Pancreas (tissue), 10 donors: Measurements from ENCODE around the gene GEMIN8. TPM values are rescaled to one million over a fixed set of nuclear protein-coding genes. Genes with fewer than 3 reads are reported as not detected.
A peak's percentile ranks its signal among the peaks of the same experiment; 100 is the strongest.

Source experiments
- ATAC-seq, 4 donors: fragments of 200-7000 bp; cut with Tn5 transposase; one replicate each; pipeline versions ENCODE4 v1.8.0 to v1.9.1; 2020; ENCODE audit warnings: mild to moderate bottlenecking in 4 of 4, moderate library complexity in 4 of 4
- DNase-seq, 6 donors: peaks; one replicate each; pipeline ENCODE4 v3.0.0-alpha.2; 2020
- FAIRE-seq: peaks from 2 replicates; lab custom pipeline; 2012; peaks lifted over from hg19 to GRCh38; lab: Jason Lieb, UNC
- H3K27ac ChIP-seq, 4 donors: fragments of 200-600 bp; sonication (generic); 1 replicate in 3 of 4; 2 replicates in 1 of 4; pipeline versions ENCODE4 v1.5.0 to v1.8.0; 2020
- H3K27me3 ChIP-seq, 4 donors: fragments of 200-600 bp; one replicate each; pipeline ENCODE4 v1.8.0; 2021
- H3K36me3 ChIP-seq, 3 donors: fragments of 200-600 bp; sonication (generic) in 1 of 3; one replicate each; pipeline versions ENCODE4 v1.5.0 to v1.8.0; 2020 to 2021
- H3K4me1 ChIP-seq, 3 donors: fragments of 200-600 bp; one replicate each; pipeline ENCODE4 v1.8.0; 2021
- H3K4me3 ChIP-seq, 4 donors: fragments of 200-600 bp; sonication (generic) in 2 of 4; one replicate each; pipeline versions ENCODE4 v1.5.0 to v1.8.0; 2020 to 2021
- H3K9me3 ChIP-seq, 4 donors: fragments of 200-600 bp; one replicate each; pipeline ENCODE4 v1.8.0; 2021
- WGBS, 2 donors: extraction: QIAGEN DNeasy Blood & Tissue Kit; methylation state at CpG; one replicate each; pipeline ENCODE4 v1.1.7; 2013; 5-methylcytosine and 5-hydroxymethylcytosine counted together
- intact Hi-C, 3 donors: fragments of 100-400 bp; cut with DNase I; formaldehyde crosslinking; loops; one replicate each; pipeline versions ENCODE4 v1.11.1 to v1.14.2; 2022
- polyA plus RNA-seq, 2 donors: library from polyadenylated mRNA; stranded (reverse); fragments of 200-250 nt; gene quantifications; one replicate each; pipeline ENCODE4 v1.2.3, GENCODE V29; 2013
- total RNA-seq, 6 donors: library from RNA; stranded (reverse); fragmentation: NEBNext Ultra II Directional in 4 of 6; extraction: Animal tissue kit (Norgen Biotek cat#: 25700) in 4 of 6; gene quantifications; one replicate each; pipeline versions ENCODE4 v1.2.1 to v1.2.4, GENCODE V29; 2021 to 2023
- TF ChIP-seq, protein P1 (sequence below), 4 donors: fragments of 200-600 bp; sonication (generic) in 3 of 4; IDR thresholded peaks; one replicate each; pipeline versions ENCODE4 v1.5.0 to v1.8.0; 2021; ENCODE audit warnings: antibody characterized with exemption in 4 of 4
- donor health status: healthy with polysubstance abuse.
- donor health status: DM: no; HTN: no; CAD: no; lungs with moderate emphysema.
- donor health status: DM: no; HTN: no; CAD: no.
- donor health status: control.
- donor health status: control.
- donor health status: Bipolar disorder and iron deficiency.
- donor health status: DM: yes; HTN: yes; CAD: no.
- donor health status: DM: no; HTN: no; CAD: no.
- donor health status: DM: no; HTN: no; CAD: no.
- donor health status: DM: yes; HTN: yes; CAD: no.

GEMIN8 gene
- total and polyA plus RNA-seq, 8 donors: 8.8 to 24.4 (median 12.2) TPM

GRCh38 chrX:14043209-14043608 is 13.5 kb upstream of the GEMIN8 start:
- DNase-seq (no peak), FAIRE-seq (no peak), ATAC-seq (no peak)
- Histone ChIP-seq H3K27me3 (peaks cover 0 to 20% (median 2%) of the 10 kb centered on the region in 4 donors), H3K36me3 (no peaks in the 10 kb centered on the region), H3K4me3 (no peak overlapping the region), H3K9me3 (no peaks in the 10 kb centered on the region), H3K4me1 (no peaks in the 10 kb centered on the region), H3K27ac (no peak overlapping the region)
- intact Hi-C loops: no loop called here
- TF ChIP-seq, protein P1, sequence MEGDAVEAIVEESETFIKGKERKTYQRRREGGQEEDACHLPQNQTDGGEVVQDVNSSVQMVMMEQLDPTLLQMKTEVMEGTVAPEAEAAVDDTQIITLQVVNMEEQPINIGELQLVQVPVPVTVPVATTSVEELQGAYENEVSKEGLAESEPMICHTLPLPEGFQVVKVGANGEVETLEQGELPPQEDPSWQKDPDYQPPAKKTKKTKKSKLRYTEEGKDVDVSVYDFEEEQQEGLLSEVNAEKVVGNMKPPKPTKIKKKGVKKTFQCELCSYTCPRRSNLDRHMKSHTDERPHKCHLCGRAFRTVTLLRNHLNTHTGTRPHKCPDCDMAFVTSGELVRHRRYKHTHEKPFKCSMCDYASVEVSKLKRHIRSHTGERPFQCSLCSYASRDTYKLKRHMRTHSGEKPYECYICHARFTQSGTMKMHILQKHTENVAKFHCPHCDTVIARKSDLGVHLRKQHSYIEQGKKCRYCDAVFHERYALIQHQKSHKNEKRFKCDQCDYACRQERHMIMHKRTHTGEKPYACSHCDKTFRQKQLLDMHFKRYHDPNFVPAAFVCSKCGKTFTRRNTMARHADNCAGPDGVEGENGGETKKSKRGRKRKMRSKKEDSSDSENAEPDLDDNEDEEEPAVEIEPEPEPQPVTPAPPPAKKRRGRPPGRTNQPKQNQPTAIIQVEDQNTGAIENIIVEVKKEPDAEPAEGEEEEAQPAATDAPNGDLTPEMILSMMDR (IDR thresholded peaks at IDR 0.05): no peak

DNA sequence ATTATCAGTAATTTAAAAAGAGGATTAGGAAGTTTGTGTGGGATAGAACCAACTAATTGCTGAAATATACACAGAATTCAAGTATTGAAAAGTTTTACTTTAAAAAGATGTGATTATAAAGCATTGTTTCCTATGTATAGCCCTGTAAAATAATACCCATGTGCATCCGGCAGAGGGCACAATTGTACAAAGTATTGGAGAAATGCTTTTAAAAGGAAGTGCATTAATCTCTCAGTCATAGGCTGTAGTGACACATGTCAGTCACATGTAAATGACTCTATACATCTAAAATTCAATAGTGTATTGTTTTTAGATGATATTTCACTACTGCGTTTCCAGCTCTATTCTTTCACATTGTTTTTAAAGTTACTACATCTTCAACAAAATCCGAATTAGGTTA is 9.7 kb upstream of the GEMIN8 start:
- WGBS, 2 donors: 26 to 29% methylated on average over 3 of the region's 3 CpGs
- TF ChIP-seq, protein P1 (IDR thresholded peaks at IDR 0.05): peak; percentile 36 to 67 (median 58)
- peak; percentile 60 to 92 (median 89) for ATAC-seq

DNA sequence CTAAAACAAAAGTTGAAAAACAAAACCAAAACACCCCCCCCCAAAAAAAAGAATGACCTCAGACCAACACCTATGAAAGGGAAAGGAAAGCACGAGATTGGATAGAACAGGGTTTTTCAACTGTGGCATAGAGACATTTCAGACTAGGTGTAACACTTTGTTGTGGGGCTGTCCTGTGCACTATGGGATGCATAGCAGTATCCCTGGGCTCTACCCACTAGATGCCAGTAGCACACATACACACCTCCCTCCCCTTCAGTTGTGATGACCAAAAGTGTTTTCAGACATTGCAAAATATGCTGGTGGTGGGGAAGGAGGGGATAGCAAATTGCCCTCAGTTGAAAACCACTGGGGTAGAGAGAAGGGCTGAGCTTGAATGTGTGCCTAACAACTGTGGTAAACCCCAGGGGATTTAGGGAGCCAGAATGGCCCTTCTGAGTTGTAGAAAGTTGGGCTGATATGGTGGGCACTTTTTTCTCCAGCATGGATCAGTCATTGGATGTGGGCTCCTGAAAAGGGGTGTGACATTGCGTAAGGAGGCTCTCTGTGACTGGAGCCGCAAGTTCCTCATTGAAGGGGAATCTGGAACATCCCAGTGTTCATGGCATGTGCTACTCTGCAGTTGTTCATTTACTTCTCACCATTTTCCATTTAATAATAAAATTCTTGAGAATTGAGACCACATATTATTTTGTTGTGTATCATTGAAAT is 8.8 kb upstream of the GEMIN8 start:
- TF ChIP-seq, protein P1 (IDR thresholded peaks at IDR 0.05): no peak
- no peak for ATAC-seq

More for the DNA sequence above, 9.7 kb upstream of the GEMIN8 start:
- H3K27me3 ChIP-seq: peaks cover 0 to 7% (median 4%) of the 10 kb centered on the region in 4 donors
- no peaks in the 10 kb centered on the region for H3K4me1 ChIP-seq
- peak; percentile 99 for FAIRE-seq
- no peaks in the 10 kb centered on the region for H3K9me3 ChIP-seq
- H3K36me3 ChIP-seq: no peaks in the 10 kb centered on the region
- intact Hi-C loops: loop anchor here in 2 of 3 donors (5.0 to 10.0 kb wide), 3 partner anchors 375 to 535 kb away; no protein-coding TSS in a partner anchor
- H3K27ac ChIP-seq: no peak overlapping the region
- DNase-seq: peak in 4 of 6 donors; percentile 14 to 59 (median 32)
- H3K4me3 ChIP-seq: no peak overlapping the region

GRCh38 chrX:14032406-14032805 is 2.7 kb upstream of the GEMIN8 start:
- no peak overlapping the region for H3K27ac ChIP-seq
- peak; percentile 97 for FAIRE-seq
- 0% methylated on average over 2 of the region's 2 CpGs for WGBS, 2 donors

More for the DNA sequence above, 8.8 kb upstream of the GEMIN8 start:
- H3K36me3 ChIP-seq: no peaks in the 10 kb centered on the region
- FAIRE-seq: no peak
- intact Hi-C loops: loop anchor here in 2 of 3 donors (5.0 to 10.0 kb wide), 3 partner anchors 374 to 534 kb away; no protein-coding TSS in a partner anchor
- H3K27ac ChIP-seq: no peak overlapping the region
- no peaks in the 10 kb centered on the region for H3K9me3 ChIP-seq
- no peak overlapping the region for H3K4me3 ChIP-seq
- DNase-seq: no peak
- peaks cover 0 to 7% (median 4%) of the 10 kb centered on the region in 4 donors for H3K27me3 ChIP-seq
- H3K4me1 ChIP-seq: no peaks in the 10 kb centered on the region
- 57 to 58% methylated on average over 3 of the region's 3 CpGs for WGBS, 2 donors

More at GRCh38 chrX:14032406-14032805, 2.7 kb upstream of the GEMIN8 start:
- TF ChIP-seq, protein P1 (IDR thresholded peaks at IDR 0.05): peak; percentile 40 to 77 (median 69)
- peaks cover 0 to 7% (median 0%) of the 10 kb centered on the region in 4 donors for H3K27me3 ChIP-seq
- H3K9me3 ChIP-seq: no peaks in the 10 kb centered on the region
- H3K4me1 ChIP-seq: peaks cover 6 to 13% (median 6%) of the 10 kb centered on the region in 3 donors
- peak in 4 of 6 donors; percentile 22 to 66 (median 30) for DNase-seq
- H3K36me3 ChIP-seq: no peaks in the 10 kb centered on the region
- peak in 3 of 4 donors; percentile 13 to 33 (median 24) for ATAC-seq
- H3K4me3 ChIP-seq: no peak overlapping the region
- intact Hi-C loops: loop anchor here in 2 of 3 donors (5.0 to 10.0 kb wide), 3 partner anchors 368 to 528 kb away; no protein-coding TSS in a partner anchor
